NCI-H446 (cell line): Measurements from ENCODE around the gene EPB41L4A.

Source experiments
- DNase-seq, 2 experiments: peaks; one replicate each; lab custom pipeline; 2025; lab: John Stamatoyannopoulos, UW

The EPB41L4A gene

GRCh38 chr5:112355058-112355685 lies 63.9 kb downstream of the EPB41L4A start:
- DNase-seq = no peak

- DNase-seq = no peak
Observed at GRCh38 chr5:112353678-112354077, 65.4 kb downstream of the EPB41L4A start.

- no peak for DNase-seq
Observed at GRCh38 chr5:112351225-112351624, 67.9 kb downstream of the EPB41L4A start.

GRCh38 chr5:112350626-112351025 lies 68.5 kb downstream of the EPB41L4A start:
- DNase-seq = no peak

GRCh38 chr5:112349371-112349770 lies 69.7 kb downstream of the EPB41L4A start:
- no peak for DNase-seq

- no peak for DNase-seq
Observed at GRCh38 chr5:112348915-112349314, 70.2 kb downstream of the EPB41L4A start.

- no peak for DNase-seq
Observed at GRCh38 chr5:112348387-112348786, 70.7 kb downstream of the EPB41L4A start.

- DNase-seq = no peak
Observed at GRCh38 chr5:112346411-112347044, 72.5 kb downstream of the EPB41L4A start.

GRCh38 chr5:112344540-112344939 lies 74.5 kb downstream of the EPB41L4A start:
- no peak for DNase-seq

- no peak for DNase-seq
Observed at GRCh38 chr5:112342389-112342788, 76.7 kb downstream of the EPB41L4A start.

- no peak for DNase-seq
Observed at GRCh38 chr5:112339761-112340160, 79.3 kb downstream of the EPB41L4A start.

GRCh38 chr5:112338681-112339337 lies 80.3 kb downstream of the EPB41L4A start:
- peak in 1 of 2 experiments; percentile 44 for DNase-seq

GRCh38 chr5:112333331-112333781 lies 85.7 kb downstream of the EPB41L4A start:
- no peak for DNase-seq

GRCh38 chr5:112331892-112332291 lies 87.2 kb downstream of the EPB41L4A start:
- no peak for DNase-seq

GRCh38 chr5:112329419-112330090 lies 89.5 kb downstream of the EPB41L4A start:
- DNase-seq = no peak

GRCh38 chr5:112323166-112323565 lies 95.9 kb downstream of the EPB41L4A start:
- DNase-seq = no peak

GRCh38 chr5:112320408-112320807 lies 98.7 kb downstream of the EPB41L4A start:
- no peak for DNase-seq

GRCh38 chr5:112318346-112318745 lies 100.7 kb downstream of the EPB41L4A start:
- no peak for DNase-seq

- DNase-seq = no peak
Observed at GRCh38 chr5:112317866-112318265, 101.2 kb downstream of the EPB41L4A start.

- DNase-seq = no peak
Observed at GRCh38 chr5:112316731-112317130, 102.3 kb downstream of the EPB41L4A start.

GRCh38 chr5:112316006-112316405 lies 103.1 kb downstream of the EPB41L4A start:
- DNase-seq = no peak
